Panc1 (cell line): ENCODE data around the gene USP31.

ENCODE experiments used
- POLR2AphosphoS5 ChIP-seq: IDR thresholded peaks from 2 replicates; pipeline ENCODE4 v1.6.1; 2012; ENCODE audit warnings: mild to moderate bottlenecking, low read depth, low read length, moderate library complexity
- SIN3A ChIP-seq: IDR thresholded peaks from 2 replicates; pipeline ENCODE4 v1.6.1; 2012; ENCODE audit warnings: low read depth, mild to moderate bottlenecking, low read length, moderate library complexity, borderline replicate concordance; ENCODE audit not compliant: insufficient read depth
- TF ChIP-seq, protein P1 (sequence below): fragments of 450-650 bp; IDR thresholded peaks from 2 replicates; pipeline ENCODE4 v1.5.1; 2017; ENCODE audit warnings: mild to moderate bottlenecking

DNA sequence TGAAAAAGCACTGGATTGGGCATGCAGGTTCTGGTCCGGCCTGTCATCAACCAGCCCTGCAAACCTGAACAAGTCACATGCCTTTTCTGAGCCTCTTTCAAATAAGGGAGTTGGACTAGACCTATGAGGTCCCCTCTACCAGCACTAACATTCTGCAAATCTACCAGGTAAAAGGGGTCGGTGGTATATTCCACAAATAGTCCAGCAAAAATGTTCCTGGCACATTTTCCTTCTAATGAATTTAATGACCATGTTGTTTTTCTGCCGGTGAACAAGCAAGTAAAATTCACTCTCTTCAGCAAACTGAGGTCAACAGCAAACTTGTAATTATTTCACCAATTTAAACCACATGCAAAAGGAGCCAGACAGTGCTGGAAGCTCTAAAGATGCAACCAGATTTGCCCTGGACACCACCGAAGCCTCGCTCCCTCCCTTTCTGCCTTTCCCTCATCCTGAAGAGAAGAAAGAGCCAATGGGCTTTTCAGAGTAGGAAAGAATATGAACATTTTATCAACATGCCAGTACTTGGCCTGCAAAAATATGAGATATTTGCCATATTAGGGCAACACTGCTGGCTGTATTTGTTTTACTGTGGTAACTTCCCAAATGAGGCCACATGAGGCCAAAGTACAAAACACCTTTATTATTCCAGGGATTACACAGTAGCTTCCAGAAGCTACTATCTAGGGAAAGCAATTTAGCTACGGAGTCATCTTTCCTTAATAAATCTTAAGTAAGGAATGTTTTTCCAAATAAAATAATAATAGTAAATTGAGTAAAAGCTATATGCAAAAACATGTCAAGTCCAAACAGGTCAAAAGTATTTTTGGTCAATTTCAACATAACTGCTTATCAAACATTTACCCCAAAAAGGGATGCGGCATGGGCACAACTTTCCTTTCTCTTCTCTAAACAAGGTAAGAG is 45.0 kb downstream of the USP31 start:
- TF ChIP-seq, protein P1, sequence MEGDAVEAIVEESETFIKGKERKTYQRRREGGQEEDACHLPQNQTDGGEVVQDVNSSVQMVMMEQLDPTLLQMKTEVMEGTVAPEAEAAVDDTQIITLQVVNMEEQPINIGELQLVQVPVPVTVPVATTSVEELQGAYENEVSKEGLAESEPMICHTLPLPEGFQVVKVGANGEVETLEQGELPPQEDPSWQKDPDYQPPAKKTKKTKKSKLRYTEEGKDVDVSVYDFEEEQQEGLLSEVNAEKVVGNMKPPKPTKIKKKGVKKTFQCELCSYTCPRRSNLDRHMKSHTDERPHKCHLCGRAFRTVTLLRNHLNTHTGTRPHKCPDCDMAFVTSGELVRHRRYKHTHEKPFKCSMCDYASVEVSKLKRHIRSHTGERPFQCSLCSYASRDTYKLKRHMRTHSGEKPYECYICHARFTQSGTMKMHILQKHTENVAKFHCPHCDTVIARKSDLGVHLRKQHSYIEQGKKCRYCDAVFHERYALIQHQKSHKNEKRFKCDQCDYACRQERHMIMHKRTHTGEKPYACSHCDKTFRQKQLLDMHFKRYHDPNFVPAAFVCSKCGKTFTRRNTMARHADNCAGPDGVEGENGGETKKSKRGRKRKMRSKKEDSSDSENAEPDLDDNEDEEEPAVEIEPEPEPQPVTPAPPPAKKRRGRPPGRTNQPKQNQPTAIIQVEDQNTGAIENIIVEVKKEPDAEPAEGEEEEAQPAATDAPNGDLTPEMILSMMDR = no peak
- TF ChIP-seq POLR2AphosphoS5 = no peak
- TF ChIP-seq SIN3A = no peak
